Liver (tissue), 3 donors: Measurements from ENCODE around the gene POLR3A.

Source experiments
- CTCF ChIP-seq: fragments of 150-350 bp; IDR thresholded peaks from 2 replicates; pipeline ENCODE4 v1.5.1; 2017; ENCODE audit warnings: improper control_type of control experiment, low read depth, low read length; ENCODE audit not compliant: missing input control
- RAD21 ChIP-seq, 2 donors: IDR thresholded peaks; 2 replicates each; pipeline ENCODE4 v1.6.1; 2016; ENCODE audit warnings: antibody characterized with exemption in 2 of 2, mild to moderate bottlenecking in 2 of 2
- donor health status: healthy.
- donor health status: healthy.

GRCh38 chr10:78000206-78000605 is 29.1 kb downstream of the POLR3A start:
- TF ChIP-seq CTCF (no peak), RAD21 (IDR thresholded peaks at IDR 0.05) (no peak)
